H54 (cell line): ENCODE measurements around the gene SPARC.

Source experiments
- DNase-seq: peaks from one replicate; pipeline ENCODE4 v3.0.0; 2011; ENCODE audit warnings: low spot score, mixed read lengths; ENCODE audit not compliant: insufficient read length
- FAIRE-seq: peaks from 3 replicates; lab custom pipeline; 2011; peaks lifted over from hg19 to GRCh38; lab: Jason Lieb, UNC
- POLR2A ChIP-seq: IDR thresholded peaks from 2 replicates; pipeline ENCODE4 v1.6.1; 2011; ENCODE audit warnings: low read depth, mild to moderate bottlenecking, low read length

Gene SPARC

GRCh38 chr5:151667083-151667482, 19.6 kb downstream of the SPARC start:
- no peak for TF ChIP-seq POLR2A
- DNase-seq = no peak
- no peak for FAIRE-seq

GRCh38 chr5:151665613-151666012, 21.1 kb downstream of the SPARC start:
- no peak for FAIRE-seq
- TF ChIP-seq POLR2A = no peak
- no peak for DNase-seq

GRCh38 chr5:151664694-151665585, 21.8 kb downstream of the SPARC start:
- TF ChIP-seq POLR2A = no peak
- FAIRE-seq = no peak
- no peak for DNase-seq

- TF ChIP-seq POLR2A = no peak
- no peak for FAIRE-seq
- DNase-seq = no peak
Observed at GRCh38 chr5:151663617-151664293, 23.0 kb downstream of the SPARC start.

- TF ChIP-seq POLR2A = no peak
- no peak for FAIRE-seq
- DNase-seq = no peak
Observed at GRCh38 chr5:151662805-151663204, 23.9 kb downstream of the SPARC start.

GRCh38 chr5:151661968-151662732, 24.6 kb downstream of the SPARC start:
- no peak for DNase-seq

GRCh38 chr5:151660616-151661495, 25.9 kb downstream of the SPARC start:
- no peak for FAIRE-seq
- DNase-seq = peak; percentile 35
- no peak for TF ChIP-seq POLR2A

More at GRCh38 chr5:151661968-151662732, 24.6 kb downstream of the SPARC start:
- no peak for TF ChIP-seq POLR2A
- FAIRE-seq = no peak

GRCh38 chr5:151659001-151659754, 27.5 kb downstream of the SPARC start:
- FAIRE-seq = no peak
- DNase-seq = peak; percentile 70
- no peak for TF ChIP-seq POLR2A

- FAIRE-seq = no peak
- no peak for DNase-seq
- no peak for TF ChIP-seq POLR2A
Observed at GRCh38 chr5:151657114-151657513, 29.6 kb downstream of the SPARC start.

- no peak for FAIRE-seq
- TF ChIP-seq POLR2A = no peak
- DNase-seq = no peak
Observed at GRCh38 chr5:151656311-151656710, 30.4 kb downstream of the SPARC start.

- DNase-seq (peak; percentile 80), FAIRE-seq (peak; percentile 61)
- no peak for TF ChIP-seq POLR2A
Observed at GRCh38 chr5:151651997-151652645, 34.6 kb downstream of the SPARC start.

- no peak for TF ChIP-seq POLR2A
- FAIRE-seq = no peak
- no peak for DNase-seq
Observed at GRCh38 chr5:151648988-151649387, 37.7 kb downstream of the SPARC start.

- FAIRE-seq = no peak
- DNase-seq = no peak
- no peak for TF ChIP-seq POLR2A
Observed at GRCh38 chr5:151648089-151648488, 38.6 kb downstream of the SPARC start.
